ACHN (cell line): Measurements from ENCODE around the gene VPS26C.
A peak's percentile ranks its signal among the peaks of the same experiment; 100 is the strongest.

Source experiments
- DNase-seq: peaks from one replicate; pipeline ENCODE4 v3.0.0-alpha.2; 2015
- in situ Hi-C: cut with HindIII; loops from 2 replicates; pipeline ENCODE4 v1.10.0; 2017; ENCODE audit warnings: low sequenced_read_pairs, low pct_ligation_motif_present, low pct_unique_long_range_greater_than_20kb

VPS26C gene

DNA sequence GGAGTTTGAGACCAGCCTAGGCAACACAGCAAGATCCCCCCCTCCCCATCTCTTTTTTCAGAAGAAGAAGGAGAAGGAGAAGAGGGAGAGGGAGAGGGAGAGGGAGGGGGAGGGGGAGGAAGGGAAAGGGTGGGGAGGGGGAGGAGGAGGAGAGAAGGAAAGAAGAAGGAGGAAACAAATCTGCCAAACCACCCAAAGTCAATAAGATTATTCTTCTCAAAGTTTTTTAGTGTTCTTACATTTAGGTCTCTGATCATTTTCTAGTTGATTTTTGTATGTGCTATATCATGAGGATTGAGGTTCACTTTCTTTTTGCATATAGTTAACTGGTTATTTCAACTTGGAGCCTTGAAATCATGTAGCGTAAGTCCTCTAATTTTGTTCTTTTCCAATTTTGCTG is 56.3 kb downstream of the VPS26C start:
- in situ Hi-C loops, result no loop called here
- no peak for DNase-seq

DNA sequence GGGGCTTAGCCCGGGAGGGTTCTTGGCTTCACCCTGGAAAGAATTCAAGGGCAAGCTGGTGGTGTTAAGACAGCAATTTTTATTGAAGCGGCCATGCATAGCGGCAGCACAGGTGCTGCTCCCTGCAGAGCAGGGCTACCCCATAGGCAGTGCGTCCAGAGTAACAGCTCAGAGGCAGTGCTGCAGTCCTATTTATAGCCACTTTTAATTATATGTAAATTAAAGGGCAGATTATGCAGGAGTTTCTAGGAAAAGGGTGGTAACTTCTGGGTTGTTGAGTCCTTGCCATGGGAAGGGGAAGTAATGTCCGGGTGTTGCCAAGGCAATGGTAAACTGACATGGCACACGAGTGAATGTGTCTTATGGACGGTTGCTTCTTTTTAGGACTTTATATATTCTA is 57.0 kb downstream of the VPS26C start:
- in situ Hi-C loops, result no loop called here
- no peak for DNase-seq

DNA sequence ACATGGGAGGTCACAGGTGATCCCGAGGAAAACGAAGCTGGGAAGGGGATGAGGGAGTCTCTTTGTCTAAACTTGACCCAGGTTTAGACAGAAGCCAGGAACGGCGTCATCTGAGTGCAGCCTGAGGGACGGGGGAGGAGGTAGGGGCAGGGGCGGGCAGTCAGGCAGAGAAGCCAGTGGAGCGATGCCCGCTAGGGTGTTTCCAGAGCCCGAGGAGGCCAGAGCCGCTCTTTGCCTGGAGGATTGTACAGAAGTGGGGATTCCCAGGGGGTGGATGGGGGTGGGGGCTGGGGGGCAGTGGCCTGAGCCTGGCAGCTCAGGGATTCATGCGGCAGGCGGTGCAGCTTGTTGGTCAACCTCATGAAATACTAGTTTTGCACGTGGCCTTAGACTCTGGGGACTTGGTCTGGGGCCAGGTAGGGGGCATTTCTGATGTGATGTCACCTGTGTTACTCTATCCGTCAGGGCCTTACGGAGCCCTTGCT is 58.4 kb downstream of the VPS26C start:
- in situ Hi-C loops, result no loop called here
- peak; percentile 35 for DNase-seq

DNA sequence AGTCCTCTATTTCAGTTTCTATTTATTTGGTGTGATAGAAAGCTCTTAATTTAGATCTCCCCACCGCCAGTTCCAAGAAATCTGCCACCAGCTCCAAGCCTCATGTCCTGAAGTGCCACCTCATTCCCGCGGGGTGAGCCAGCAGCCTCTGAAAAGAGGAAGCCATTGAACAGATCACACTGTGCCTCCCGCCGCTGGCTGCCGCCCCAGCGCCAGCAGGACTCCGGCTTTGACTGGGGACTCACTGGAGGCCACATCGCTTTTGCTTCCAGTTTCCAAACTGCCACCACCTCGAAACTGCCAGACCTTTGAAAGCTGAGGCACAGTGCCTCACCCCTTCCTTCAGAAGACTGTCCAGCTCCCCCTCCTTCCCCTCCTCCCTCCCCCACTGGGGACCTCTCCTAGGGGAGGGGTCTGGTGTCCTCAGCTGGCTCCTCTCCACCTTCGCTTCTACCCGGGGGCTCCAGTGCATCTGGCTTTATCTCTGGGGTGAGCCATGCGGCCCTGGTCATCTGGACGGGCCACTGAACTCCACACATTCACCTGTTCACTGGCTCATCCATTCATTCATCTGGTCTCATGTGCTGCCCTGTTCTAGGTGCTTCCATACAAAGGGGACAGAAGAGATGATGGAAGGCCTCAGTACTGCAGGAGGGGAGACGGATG is 58.9 kb downstream of the VPS26C start:
- in situ Hi-C loops, result no loop called here
- DNase-seq, result no peak

DNA sequence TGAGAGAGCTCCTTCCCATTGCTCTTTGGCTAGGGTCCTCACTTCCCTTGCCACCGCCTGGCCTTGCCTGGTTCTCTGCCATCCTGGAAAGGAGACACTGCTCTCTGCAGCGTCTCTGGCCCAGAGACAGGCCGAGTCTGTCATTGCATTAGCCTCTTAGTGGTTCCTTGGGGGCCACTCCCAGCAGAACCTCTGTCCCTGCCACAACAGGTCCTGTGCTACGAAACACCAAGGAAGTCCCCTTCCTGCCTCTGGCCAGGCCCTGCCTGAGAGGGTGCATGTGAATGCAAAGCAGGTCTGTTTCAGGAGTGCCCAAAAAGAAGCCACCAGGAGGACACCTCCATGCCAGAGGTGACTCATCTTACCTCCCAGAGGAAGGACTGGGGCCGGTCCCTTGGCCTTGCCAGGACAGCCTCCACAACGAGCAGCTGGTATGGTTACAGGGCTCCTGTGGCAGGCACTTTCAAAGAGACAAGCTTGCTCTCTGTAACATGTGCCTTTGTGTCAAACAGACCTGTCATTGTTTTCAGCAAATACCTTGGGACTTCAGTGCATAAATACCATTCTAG is 59.6 kb downstream of the VPS26C start:
- in situ Hi-C loops, result no loop called here
- DNase-seq, result no peak

DNA sequence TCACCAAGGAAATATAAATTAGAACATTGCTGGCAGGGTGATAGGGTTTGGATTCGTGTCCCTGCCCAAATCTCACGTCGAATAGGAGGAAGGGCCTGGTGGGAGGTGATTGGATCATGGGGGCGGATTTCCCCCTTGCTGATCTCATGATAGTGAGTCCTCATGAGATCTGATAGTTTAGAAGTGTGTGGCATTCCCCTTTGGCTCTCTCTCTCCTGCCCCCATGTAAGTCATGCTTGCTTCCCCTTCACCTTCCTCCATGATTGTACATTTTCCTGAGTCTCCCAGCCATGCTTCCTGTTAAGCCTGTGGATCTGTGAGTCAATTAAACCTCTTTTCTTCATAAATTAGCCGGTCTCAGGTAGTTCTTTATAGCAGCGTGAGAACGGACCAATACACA is 60.6 kb downstream of the VPS26C start:
- in situ Hi-C loops, result no loop called here
- DNase-seq, result no peak

DNA sequence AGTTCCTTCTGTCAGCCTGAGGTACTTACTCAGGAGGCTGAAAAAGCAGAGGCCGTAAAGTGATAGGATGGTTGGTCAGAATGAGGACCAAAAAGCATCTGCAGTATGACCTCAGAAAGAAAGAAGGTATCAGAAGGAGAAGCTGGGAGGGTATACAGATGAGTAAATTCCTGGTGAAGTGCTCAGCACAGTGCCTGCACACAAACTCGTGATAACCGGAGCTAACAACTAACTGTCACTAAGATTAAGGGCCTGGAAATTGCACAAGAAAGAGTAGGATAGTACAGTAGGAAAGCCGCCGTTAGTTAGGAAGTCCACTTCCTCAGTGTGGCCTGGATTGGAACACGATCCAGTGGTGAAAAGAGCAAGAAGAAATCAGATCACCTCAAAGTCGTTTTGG is 62.6 kb downstream of the VPS26C start:
- DNase-seq, result no peak
- in situ Hi-C loops, result no loop called here

DNA sequence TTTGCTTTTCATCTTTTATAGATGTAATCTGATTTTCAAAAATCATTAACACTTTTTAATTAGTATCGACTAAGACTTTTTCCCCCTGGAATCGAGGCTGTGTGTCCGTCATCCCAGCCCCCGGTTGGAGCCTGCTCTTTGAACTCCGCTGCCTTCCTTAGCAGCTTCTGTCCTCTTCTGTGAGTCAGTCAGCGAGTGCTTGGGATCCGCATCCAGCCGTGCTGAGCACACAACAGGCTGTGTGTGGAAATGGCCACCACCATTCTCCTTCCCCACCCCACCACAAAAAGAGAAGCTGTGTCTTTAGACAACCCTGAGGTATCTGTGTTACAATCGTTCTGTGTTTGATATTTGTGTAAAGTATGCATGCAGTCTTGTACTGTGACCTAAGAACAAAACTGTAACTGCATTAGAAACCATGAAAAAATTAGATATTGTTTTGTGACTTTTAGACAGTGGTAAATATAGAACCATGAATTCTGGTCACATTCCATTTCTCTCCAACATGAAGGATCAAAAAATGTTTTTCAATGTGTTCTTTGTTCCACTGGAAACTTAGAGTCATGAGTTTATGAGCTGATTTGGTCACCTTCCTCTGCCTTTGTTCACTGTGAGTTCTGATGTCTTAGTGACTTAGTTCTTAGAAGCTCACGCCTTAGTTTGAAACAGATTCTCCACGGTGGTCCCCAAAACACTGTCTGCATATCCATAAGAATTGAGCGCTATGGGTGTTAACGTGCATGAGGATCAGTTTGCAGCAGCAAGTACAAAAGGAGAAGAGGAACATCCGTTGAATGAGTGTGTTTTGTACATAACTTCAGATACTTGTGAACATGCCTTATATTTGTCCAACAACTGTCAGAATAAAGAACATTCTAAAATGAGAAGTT is 64.7 kb downstream of the VPS26C start:
- no peak for DNase-seq
- in situ Hi-C loops, result no loop called here

DNA sequence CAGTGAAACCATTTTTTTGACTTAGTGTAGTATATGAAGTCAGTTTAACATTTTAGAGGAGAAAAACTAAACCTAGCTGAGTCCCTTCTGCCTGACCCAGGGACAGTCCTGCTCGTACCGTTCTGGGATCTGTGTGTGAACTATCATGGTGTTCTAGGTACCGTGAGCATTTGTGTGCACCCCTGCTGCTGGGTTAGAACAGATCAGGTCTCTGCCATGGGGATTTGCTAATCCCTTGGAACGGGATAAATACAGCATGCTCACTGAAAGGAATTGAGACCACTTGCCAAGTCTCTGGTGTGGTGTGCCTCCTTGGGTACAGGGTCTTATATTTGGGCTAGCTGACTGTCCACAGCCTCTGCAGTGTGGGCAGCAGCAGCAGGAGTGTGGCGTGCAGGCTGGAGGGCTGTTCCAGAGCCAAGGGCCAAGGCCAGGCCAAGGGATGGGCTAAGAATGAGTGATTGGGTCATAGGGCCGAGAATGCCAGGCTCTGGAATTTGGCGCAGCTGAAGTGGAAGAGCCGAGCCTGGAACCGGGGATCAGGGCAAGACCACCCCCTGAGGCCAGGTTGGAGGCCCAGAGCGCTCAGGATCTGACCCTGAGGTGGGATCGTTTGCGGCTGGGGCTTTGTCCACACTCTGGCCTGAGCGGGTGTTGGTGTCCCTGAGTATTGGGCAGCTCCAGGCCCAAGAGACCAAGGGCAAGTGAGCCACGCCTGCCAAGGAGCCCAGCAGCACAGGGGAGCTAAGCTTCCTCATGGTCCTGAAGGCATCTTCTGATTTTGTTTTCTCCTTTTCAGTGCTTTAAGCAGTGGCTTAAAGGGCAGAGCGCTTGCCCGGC is 66.3 kb downstream of the VPS26C start:
- in situ Hi-C loops, result no loop called here

DNA sequence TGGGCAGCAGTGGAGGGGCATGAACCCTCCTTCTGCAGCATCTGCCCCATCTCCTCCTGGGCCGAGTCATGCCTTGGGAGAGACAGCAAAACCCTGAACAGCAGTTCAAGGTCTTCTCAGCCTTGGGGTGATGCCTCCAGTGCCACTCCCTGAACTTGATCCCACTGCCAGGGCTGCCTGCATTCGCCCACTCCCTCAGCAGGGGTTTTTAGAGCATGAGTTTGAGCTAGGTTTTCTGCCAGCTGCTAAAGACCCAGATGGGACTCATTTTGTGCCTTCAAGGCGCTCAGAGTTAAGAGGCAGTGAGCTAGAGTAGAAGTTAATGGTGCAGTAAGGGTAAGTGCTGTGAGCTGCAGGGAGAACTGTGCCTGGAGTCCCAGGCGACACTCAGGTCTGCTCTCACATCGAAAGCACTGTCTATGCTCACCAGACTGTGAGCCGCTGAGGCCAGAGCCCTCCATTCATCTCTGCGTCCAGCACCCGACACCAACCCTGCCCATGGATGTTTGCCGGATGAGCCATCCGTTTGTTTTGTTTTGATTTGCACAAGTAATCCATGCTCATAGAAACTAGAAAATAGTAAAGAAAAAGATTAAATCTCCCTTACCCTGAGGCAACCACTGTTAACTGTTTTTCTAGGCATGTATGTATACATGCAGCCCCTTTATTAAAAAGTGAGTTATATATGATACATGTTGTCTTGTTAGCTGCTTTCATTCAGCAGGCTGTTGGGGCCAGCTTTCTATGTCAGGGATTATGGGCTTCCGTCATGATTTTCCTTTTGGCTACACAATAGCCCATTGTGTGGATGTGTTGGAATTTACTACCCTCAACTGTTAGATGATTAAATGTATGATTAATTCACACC is 67.8 kb downstream of the VPS26C start:
- in situ Hi-C loops, result no loop called here
- no peak for DNase-seq

More for the DNA sequence above, 66.3 kb downstream of the VPS26C start:
- DNase-seq, result no peak

DNA sequence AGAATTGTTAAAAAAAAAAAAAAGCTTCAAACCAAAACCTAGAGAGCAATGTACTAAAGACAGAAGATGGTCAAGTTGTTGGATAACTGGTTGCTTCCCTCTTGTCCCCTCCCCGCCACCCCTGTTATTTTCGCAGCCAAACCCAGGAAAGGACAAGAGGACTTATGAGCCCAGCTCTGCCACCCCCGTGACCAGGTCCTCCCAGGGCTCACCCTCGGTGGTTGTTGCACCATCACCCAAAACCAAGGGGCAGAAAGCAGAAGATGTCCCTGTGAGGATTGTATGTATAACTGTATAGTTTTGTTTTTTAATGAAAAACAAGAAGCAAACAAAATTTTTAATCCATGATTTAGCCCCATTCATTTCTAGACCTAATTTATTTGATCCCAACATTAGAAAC is 69.4 kb downstream of the VPS26C start:
- in situ Hi-C loops, result no loop called here
- no peak for DNase-seq

DNA sequence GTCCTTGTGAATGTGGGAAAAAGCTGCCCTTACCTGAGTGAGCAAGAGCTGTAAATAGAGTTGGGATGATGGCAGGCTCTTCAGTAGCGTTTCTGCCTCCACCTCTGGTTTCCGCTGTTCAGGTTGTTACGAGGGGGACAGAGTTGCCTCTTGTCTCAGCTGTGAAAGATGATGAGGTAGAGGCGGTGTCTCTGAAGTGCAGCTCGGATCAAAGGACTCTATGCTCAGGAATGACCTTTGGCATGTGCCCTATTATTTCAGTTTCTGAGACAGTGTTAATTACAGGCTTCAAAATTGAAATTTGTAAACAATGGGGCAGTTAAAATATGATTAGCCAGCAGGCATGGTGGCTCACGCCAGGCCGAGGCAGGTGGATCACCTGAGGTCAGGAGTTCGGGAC is 70.3 kb downstream of the VPS26C start:
- in situ Hi-C loops, result no loop called here
- DNase-seq, result no peak

DNA sequence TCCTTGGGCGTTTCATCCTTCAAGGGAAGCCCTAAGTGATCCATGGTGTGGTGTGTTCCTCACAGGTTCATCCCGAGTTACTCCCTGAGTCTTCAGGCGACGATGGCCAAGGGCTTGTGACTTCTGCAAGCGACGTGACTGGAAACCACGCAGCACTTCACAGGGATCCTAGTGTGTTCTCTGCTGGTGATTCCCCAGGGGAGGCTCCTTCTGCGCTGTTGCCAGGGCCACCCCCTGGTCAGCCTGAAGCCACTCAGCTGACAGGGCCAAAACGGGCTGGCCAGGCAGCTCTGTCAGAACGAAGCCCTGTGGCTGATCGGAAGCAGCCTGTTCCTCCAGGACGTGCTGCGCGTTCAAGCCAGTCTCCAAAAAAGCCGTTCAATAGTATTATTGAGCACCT is 71.5 kb downstream of the VPS26C start:
- no peak for DNase-seq
- in situ Hi-C loops, result no loop called here

DNA sequence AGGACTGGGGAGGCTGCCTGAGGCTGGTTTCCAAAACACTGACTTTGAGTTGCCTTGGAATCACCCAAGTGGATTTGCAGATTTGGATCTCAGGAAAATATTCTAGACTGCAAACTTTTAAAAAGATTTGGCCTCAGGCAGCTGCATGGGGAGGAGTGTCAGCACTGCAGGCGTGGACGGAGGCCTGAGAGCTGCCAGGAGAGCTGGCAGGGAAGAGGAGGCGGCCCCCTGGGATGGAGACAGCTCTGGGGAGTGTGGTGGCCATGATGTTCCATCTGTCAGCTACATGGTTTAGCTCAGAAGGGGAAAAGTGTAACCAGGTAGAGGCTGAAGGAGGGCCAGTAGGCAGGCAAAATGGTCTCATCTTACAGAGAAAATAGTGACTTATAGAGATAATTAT is 72.1 kb downstream of the VPS26C start:
- in situ Hi-C loops, result no loop called here
- no peak for DNase-seq

DNA sequence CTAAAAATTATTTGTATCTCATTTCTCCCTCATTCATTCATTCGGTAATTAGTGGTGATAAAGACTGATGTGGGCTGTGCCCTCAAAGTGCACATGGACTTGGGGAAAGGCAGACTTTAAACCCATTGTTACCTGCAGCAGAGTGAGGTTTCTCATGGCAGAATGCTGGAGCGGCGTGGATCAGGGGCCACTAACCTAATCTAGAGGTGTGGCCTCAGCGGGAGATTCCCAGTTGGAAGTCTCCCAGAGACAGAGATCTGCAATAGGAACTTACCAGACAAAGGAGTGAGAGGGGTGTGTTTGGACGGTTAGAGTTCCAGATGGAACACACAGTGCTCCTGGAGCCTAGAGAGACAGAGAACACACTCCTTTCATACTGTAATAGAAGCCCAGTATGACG is 73.5 kb downstream of the VPS26C start:
- in situ Hi-C loops, result no loop called here

DNA sequence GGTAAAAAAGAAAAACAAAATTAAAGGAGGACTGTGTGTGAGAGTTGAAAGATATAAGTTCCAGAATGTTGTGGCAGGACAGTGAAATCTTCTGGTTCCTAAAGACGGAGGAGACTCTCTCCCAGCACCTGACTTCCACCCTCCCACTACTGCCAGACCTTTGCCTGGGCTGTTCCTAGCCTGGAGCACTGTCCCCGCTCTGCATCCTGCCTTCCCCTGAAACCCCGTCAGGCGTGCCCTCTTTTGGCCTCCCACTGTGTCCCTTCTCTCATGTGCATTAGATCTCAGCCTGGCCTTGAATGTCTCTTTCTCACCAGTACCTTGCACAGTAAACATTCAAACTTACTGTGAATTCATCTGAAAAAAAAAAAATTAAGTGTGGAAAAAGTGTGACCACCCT is 74.1 kb downstream of the VPS26C start:
- no peak for DNase-seq
- in situ Hi-C loops, result no loop called here

More for the DNA sequence above, 73.5 kb downstream of the VPS26C start:
- no peak for DNase-seq

DNA sequence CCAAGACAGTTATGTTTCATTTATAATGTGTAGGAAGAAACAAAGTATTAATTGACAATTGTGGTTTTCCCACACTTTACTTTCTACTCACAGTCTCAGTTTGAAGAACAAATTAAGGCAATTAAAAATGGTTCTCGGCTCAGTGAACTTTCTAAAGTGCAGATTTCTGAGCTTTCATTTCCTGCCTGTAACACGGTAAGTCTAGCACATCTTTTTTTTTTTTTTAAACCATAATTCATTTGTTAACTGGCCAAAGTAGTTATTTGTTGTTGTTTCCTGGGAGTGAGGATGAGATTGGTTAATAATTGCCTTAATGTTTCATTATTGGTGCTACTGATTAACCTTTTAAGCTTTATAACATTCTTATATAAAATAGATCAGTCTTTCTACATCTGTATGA is 75.1 kb downstream of the VPS26C start:
- no peak for DNase-seq
- in situ Hi-C loops, result no loop called here

DNA sequence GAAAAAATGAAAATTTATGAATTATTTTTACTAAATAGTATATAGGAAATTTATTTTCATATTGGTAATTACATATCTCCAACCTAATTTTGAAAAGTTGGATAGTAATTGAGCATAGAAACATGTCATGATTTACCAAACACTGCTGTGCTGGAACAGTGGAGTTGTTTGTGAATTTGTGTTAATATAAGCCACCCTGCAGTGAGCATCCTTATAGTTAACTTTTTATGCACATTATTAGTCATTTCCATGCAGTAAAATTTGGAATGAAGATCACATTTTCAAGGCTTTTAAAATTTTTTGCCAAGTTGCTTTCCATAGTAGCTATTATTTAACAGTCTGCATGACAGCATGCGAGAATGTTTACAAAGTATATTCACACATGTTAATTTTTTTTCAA is 78.3 kb downstream of the VPS26C start:
- in situ Hi-C loops, result no loop called here
- DNase-seq, result no peak
